ENCODE results near the gene TRIM2. TPM values are rescaled to one million over a fixed set of nuclear protein-coding genes. Genes with fewer than 3 reads are reported as not detected.
A peak's percentile ranks its signal among the peaks of the same experiment; 100 is the strongest.

The TRIM2 gene
- total RNA-seq, 1 experiment from 2014 or later: 87.0 TPM

DNA sequence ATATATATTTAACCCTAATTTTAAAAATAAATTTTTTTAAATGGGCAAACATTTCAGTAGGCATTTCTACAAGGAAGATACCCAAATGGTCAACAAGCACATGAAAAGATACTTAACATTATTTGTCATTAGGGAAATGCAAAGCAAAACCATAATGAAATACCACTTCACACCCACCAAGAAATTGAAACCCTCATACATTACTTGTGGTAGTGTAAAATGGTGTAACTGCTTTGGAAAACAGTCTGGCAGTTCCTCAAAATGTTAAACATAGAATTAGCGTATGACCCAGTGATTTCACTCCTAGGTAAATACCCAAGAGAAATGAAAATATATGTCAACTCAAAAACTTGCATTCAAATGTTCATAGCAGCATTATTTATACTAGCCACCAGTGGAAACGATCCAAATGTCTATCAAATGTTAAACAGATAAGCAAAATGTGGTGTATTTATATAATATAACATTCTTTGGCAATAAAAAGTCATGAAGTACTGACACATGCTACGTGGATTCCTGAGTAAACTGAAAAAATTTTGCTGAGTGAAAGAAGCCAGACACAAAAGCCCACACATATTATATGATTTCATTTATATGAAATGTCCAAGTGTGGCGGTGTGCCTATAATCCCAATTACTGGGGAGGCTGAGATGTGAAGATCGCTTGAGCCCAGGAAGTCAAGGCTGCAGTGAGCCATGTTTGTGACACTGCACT is 16.6 kb downstream of the TRIM2 start:
- H3K36me3 ChIP-seq (ENCODE audit: low read depth): peaks cover 13% of the 10 kb centered on the region
- DNase-seq: no peak
- H3F3A ChIP-seq (ENCODE audit: insufficient read depth, low read depth): peaks cover 23% of the 10 kb centered on the region
- POLR2A ChIA-PET (ENCODE audit: unreplicated experiment): no interaction called here
- intact Hi-C loops (cut with micrococcal nuclease; ENCODE audit: unreplicated experiment): loop anchor here (5.0 kb wide), 1 partner anchor 239 kb away; no protein-coding TSS in a partner anchor
- H4K20me1 ChIP-seq (ENCODE audit: insufficient read depth): no peaks in the 10 kb centered on the region
- no peak overlapping the region for H3K4me3 ChIP-seq
- H3K79me2 ChIP-seq (ENCODE audit: low read depth): peaks cover 51% of the 10 kb centered on the region
- H2AFZ ChIP-seq: no peak overlapping the region
- H3K4me1 ChIP-seq (replicated peaks; ENCODE audit: insufficient read depth): peaks cover 51% of the 10 kb centered on the region
- H3K4me2 ChIP-seq: no peak overlapping the region
- H3K9me2 ChIP-seq (ENCODE audit: insufficient read depth): no peaks in the 10 kb centered on the region
- CTCF ChIA-PET: no interaction called here
- H3K9me3 ChIP-seq (ENCODE audit: insufficient read depth, low read depth): 0 out of 2 replicates have a peak, but pooled peaks cover 3% of the 10 kb centered on the region
- H3K27ac ChIP-seq: no peak overlapping the region
- TF ChIP-seq EZH2 (IDR thresholded peaks at IDR 0.05; ENCODE audit: low read depth) (no peak), CTCF (conservative IDR thresholded peaks at IDR 0.05) (no peak)
- H3K27me3 ChIP-seq (ENCODE audit: insufficient read depth, low read depth): no peaks in the 10 kb centered on the region
- no TSS peak for BruUV-seq (replicated peaks)

DNA sequence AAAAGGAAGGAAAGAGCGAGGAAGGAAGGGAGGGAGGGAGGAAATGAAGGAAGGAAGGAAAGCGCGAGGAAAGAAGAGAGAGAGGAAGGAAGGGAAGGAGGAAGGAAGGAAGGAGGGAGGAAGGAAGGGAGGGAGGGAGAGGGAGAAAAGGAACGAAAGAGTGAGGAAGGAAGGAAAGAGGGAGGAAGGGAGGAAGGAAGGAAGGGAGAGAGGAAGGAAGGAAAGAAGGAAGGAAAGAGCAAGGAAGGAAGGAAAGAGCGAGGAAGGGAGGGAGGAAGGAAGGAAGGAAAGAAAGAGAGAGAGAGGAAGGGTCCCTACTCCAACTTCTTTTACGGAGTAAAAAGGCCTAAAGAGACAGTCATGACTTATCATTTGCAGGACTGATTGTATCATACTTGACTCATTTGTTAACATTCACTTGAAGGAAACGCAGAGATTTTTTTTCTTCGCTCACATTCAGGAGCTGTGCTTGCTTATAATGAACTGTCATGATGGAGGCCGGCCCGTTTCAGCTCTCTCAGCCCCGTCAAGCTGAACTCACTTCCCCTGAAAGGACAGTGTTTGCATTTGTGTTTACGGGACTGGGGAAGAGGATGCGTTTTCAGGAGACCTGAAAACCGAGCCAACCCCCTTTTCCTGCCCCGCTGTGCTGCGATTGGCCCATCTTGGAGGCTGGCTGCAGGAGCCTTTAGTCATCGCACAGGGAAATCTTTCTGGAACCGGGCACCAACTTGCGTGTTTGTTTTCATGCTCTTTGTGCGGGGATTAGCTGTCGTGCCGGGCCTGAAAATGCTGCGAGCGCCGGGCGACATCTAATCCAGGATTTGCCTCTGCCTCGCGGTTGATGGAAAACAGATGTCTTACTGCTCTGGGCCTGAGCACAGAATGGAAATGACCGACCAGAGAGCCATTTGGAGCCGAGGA is 17.8 kb downstream of the TRIM2 start:
- no peak overlapping the region for H3K4me3 ChIP-seq
- H3K4me2 ChIP-seq: no peak overlapping the region
- H3K9me2 ChIP-seq (ENCODE audit: insufficient read depth): no peaks in the 10 kb centered on the region
- DNase-seq: no peak
- POLR2A ChIA-PET (ENCODE audit: unreplicated experiment): no interaction called here
- H3K27ac ChIP-seq: no peak overlapping the region
- peaks cover 52% of the 10 kb centered on the region for H3K79me2 ChIP-seq (ENCODE audit: low read depth)
- intact Hi-C loops (cut with micrococcal nuclease; ENCODE audit: unreplicated experiment): loop anchor here (5.0 kb wide), 1 partner anchor 240 kb away; no protein-coding TSS in a partner anchor
- CTCF ChIA-PET: no interaction called here
- H4K20me1 ChIP-seq (ENCODE audit: insufficient read depth): no peaks in the 10 kb centered on the region
- no peaks in the 10 kb centered on the region for H3K27me3 ChIP-seq (ENCODE audit: insufficient read depth, low read depth)
- H2AFZ ChIP-seq: no peak overlapping the region
- H3K36me3 ChIP-seq (ENCODE audit: low read depth): peaks cover 13% of the 10 kb centered on the region
- peaks cover 43% of the 10 kb centered on the region for H3K4me1 ChIP-seq (replicated peaks; ENCODE audit: insufficient read depth)
- TF ChIP-seq CTCF (conservative IDR thresholded peaks at IDR 0.05) (no peak), EZH2 (IDR thresholded peaks at IDR 0.05; ENCODE audit: low read depth) (no peak)
- peaks cover 23% of the 10 kb centered on the region for H3F3A ChIP-seq (ENCODE audit: insufficient read depth, low read depth)
- H3K9me3 ChIP-seq (ENCODE audit: insufficient read depth, low read depth): 0 out of 2 replicates have a peak, but pooled peaks cover 3% of the 10 kb centered on the region
- no TSS peak for BruUV-seq (replicated peaks)

GRCh38 chr4:153222707-153223426 is 18.6 kb downstream of the TRIM2 start:
- POLR2A ChIA-PET (ENCODE audit: unreplicated experiment): no interaction called here
- BruUV-seq (replicated peaks): no TSS peak
- H3K4me2 ChIP-seq: 0 out of 2 replicates have a peak overlapping the region, but pooled peaks have one; percentile 34

More at GRCh38 chr4:153222707-153223426, 18.6 kb downstream of the TRIM2 start:
- intact Hi-C loops (cut with micrococcal nuclease; ENCODE audit: unreplicated experiment): loop anchor here (5.0 kb wide), 1 partner anchor 241 kb away; no protein-coding TSS in a partner anchor
- peaks cover 53% of the 10 kb centered on the region for H3K79me2 ChIP-seq (ENCODE audit: low read depth)
- TF ChIP-seq CTCF (conservative IDR thresholded peaks at IDR 0.05) (no peak), EZH2 (IDR thresholded peaks at IDR 0.05; ENCODE audit: low read depth) (no peak)
- CTCF ChIA-PET: no interaction called here
- no peak overlapping the region for H3K4me3 ChIP-seq
- no peaks in the 10 kb centered on the region for H3K9me2 ChIP-seq (ENCODE audit: insufficient read depth)
- no peaks in the 10 kb centered on the region for H3K27me3 ChIP-seq (ENCODE audit: insufficient read depth, low read depth)
- DNase-seq: no peak
- H3K9me3 ChIP-seq (ENCODE audit: insufficient read depth, low read depth): 0 out of 2 replicates have a peak, but pooled peaks cover 3% of the 10 kb centered on the region
- no peak overlapping the region for H2AFZ ChIP-seq
- peaks cover 23% of the 10 kb centered on the region for H3F3A ChIP-seq (ENCODE audit: insufficient read depth, low read depth)
- peak overlapping the region; percentile 67 for H3K27ac ChIP-seq
- peaks cover 37% of the 10 kb centered on the region for H3K4me1 ChIP-seq (replicated peaks; ENCODE audit: insufficient read depth)
- peaks cover 13% of the 10 kb centered on the region for H3K36me3 ChIP-seq (ENCODE audit: low read depth)
- H4K20me1 ChIP-seq (ENCODE audit: insufficient read depth): no peaks in the 10 kb centered on the region

All from PC-9 (cell line).